Measurements from ENCODE around the gene FSTL5. TPM values are rescaled to one million over a fixed set of nuclear protein-coding genes. Genes with fewer than 3 reads are reported as not detected.

FSTL5 gene
- total and polyA plus RNA-seq, 9 of the 15 experiments (the other 6 are each of a cell fraction or from before 2014, with no cell fraction given), result 0.09 to 3.1 (median 0.50) TPM; not detected in 1

DNA sequence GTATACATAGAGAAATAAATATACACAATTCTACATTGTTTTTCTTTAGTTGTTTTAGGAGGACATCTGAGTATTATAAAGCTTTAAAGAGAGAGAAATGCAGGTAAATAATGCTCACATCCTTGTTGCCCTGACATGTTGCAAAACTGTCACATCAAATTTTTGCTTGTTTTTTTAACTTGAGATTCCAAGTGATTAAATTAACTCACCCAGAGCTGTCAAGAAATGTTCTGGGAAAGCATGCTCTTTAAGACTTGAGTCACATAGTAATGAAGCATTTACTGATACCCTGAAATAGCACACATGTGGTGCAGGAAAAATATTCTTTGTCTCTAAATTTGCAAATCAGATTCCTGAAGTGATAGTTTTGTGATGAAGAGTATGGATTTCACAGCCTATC is 665.6 kb downstream of the FSTL5 start:
- Histone ChIP-seq H3K36me3 (ENCODE audit: control insufficient read depth, insufficient read depth, low read length) (no peaks in the 10 kb centered on the region), H2AFZ (ENCODE audit: low read depth, low read length) (no peak overlapping the region), H3K79me2 (ENCODE audit: control insufficient read depth, insufficient read depth, low read length) (no peaks in the 10 kb centered on the region), H3K27ac (ENCODE audit: extremely low read depth, low read depth, low read length) (no peak overlapping the region), H3K9me3 (replicated peaks; ENCODE audit: control insufficient read depth, insufficient read depth, low read depth, low read length) (no peaks in the 10 kb centered on the region), H3K4me3 (no peak overlapping the region), H3K9me1 (ENCODE audit: control insufficient read depth, insufficient read depth, low read length) (no peaks in the 10 kb centered on the region), H3K27me3 (ENCODE audit: control insufficient read depth in 2 of 2, insufficient read depth in 2 of 2, low read length in 2 of 2) (no peaks in the 10 kb centered on the region), H3K4me1 (replicated peaks in 1 of 2; ENCODE audit: control insufficient read depth in 2 of 2, insufficient read depth in 2 of 2, low read length in 2 of 2) (no peaks in the 10 kb centered on the region), H3K9ac (ENCODE audit: insufficient read depth in 1 of 2, low read depth in 2 of 2, low read length in 2 of 2) (no peak overlapping the region), H3K4me2 (ENCODE audit: insufficient read depth, low read length) (no peak overlapping the region), H4K20me1 (replicated peaks; ENCODE audit: control insufficient read depth, insufficient read depth, low read length) (no peaks in the 10 kb centered on the region)
- in situ Hi-C loops (cut with MboI) (no loop called here), intact Hi-C loops (cut with micrococcal nuclease) (no loop called here)
- no peak for DNase-seq (ENCODE audit: extremely low read depth in 1 of 4, low spot score in 3 of 4)
- ATAC-seq, result no peak
- ChIA-PET CTCF (ENCODE audit: low intra/inter-chr PET ratio) (no interaction called here), POLR2A (no interaction called here)
- no peak for FAIRE-seq
- TF ChIP-seq, protein P1, sequence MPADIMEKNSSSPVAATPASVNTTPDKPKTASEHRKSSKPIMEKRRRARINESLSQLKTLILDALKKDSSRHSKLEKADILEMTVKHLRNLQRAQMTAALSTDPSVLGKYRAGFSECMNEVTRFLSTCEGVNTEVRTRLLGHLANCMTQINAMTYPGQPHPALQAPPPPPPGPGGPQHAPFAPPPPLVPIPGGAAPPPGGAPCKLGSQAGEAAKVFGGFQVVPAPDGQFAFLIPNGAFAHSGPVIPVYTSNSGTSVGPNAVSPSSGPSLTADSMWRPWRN (IDR thresholded peaks at IDR 0.05; ENCODE audit: low read depth), result no peak
- TF ChIP-seq PHTF2 (CRISPR knock-in tag; IDR thresholded peaks at IDR 0.05) (no peak), ZFP36 (IDR thresholded peaks at IDR 0.05; ENCODE audit: low read depth, low read length, partially characterized antibody) (no peak), U2AF2 (optimal IDR thresholded peaks at IDR 0.05; ENCODE audit: low read depth, low read length) (no peak), SRF (CRISPR knock-in tag; IDR thresholded peaks at IDR 0.05) (no peak), CBFB (CRISPR knock-in tag; IDR thresholded peaks at IDR 0.05) (no peak), THRAP3 (IDR thresholded peaks at IDR 0.05; ENCODE audit: borderline replicate concordance) (no peak), HDAC8 (tag; IDR thresholded peaks at IDR 0.05) (no peak), SNRNP70 (optimal IDR thresholded peaks at IDR 0.05; ENCODE audit: low read depth, low read length) (no peak), BCOR (IDR thresholded peaks at IDR 0.05) (no peak)
- BruUV-seq (replicated peaks), result no TSS peak
